Dedifferentiated amniotic fluid mesenchymal stem cell (primary cell): ENCODE data around the gene VSNL1.

ENCODE experiments used
- DNase-seq: peaks from one replicate; pipeline ENCODE4 v3.0.0-alpha.2; 2016; ENCODE audit errors: extremely low spot score

The VSNL1 gene

DNA sequence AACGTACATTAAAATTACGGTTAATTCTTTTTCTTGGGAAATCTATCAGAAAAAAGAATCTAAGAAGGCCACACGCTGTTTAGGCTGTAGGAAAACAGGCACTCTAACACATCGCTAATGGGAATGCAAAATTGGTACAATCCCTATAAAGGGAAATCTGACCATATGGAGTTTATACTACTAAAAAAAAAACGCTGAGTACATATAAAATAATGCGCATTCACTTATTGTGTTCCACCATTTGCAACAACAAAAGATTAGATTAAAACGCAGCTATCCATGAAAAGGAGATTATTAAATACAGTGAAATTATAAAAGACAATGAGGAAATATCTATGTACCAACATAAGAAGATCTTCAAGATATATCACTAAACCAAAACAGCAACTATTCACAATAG lies 150.3 kb downstream of the VSNL1 start:
- no peak for DNase-seq
